CD4-positive, alpha-beta T cell (primary cell): ENCODE results near the gene HTR4. TPM values are rescaled to one million over a fixed set of nuclear protein-coding genes. Genes with fewer than 3 reads are reported as not detected.

Experiments used
- ATAC-seq: fragments of 200-7000 bp; cut with Tn5 transposase; one replicate; pipeline ENCODE4 v1.10.0; 2022; ENCODE audit warnings: mild to moderate bottlenecking; ENCODE audit not compliant: poor library complexity
- CTCF ChIA-PET: fragments of 350-600 bp; sonication (Branson Sonifier 250); formaldehyde crosslinking; loops from one replicate; lab custom pipeline; 2021; ENCODE audit warnings: antibody characterized with exemption, inconsistent platforms; lab: Charles Lee
- POLR2A ChIA-PET: fragments of 350-600 bp; sonication (Branson Sonifier 250); formaldehyde crosslinking; loops from one replicate; lab custom pipeline; 2021; ENCODE audit warnings: antibody characterized with exemption, inconsistent platforms; lab: Charles Lee
- DNase-seq, 14 experiments: peaks; one replicate each; pipeline ENCODE4 v3.0.0-alpha.2; 2013 to 2020; ENCODE audit warnings: mixed read lengths in 2 of 14
- H3K27ac ChIP-seq, 2 donors: one replicate each; pipeline versions ENCODE4 v1.5.1 to v1.7.0; 2013; ENCODE audit warnings: low read length in 2 of 2, low read depth in 1 of 2, mild to moderate bottlenecking in 1 of 2
- H3K27me3 ChIP-seq, 2 experiments: 1 replicate in 1 of 2; 2 replicates in 1 of 2; pipeline versions ENCODE4 v1.6.1 to v1.7.0; 2013; ENCODE audit warnings: low read length in 2 of 2, control low read depth in 1 of 2, mild to moderate bottlenecking in 1 of 2, moderate library complexity in 1 of 2; ENCODE audit not compliant: insufficient read depth in 2 of 2, control insufficient read depth in 1 of 2
- H3K36me3 ChIP-seq: one replicate; pipeline ENCODE4 v1.6.1; 2013; ENCODE audit warnings: low read length, control low read depth; ENCODE audit not compliant: insufficient read depth
- H3K4me1 ChIP-seq: one replicate; pipeline ENCODE4 v1.6.1; 2013; ENCODE audit warnings: low read length, control low read depth; ENCODE audit not compliant: insufficient read depth
- H3K4me3 ChIP-seq: one replicate; pipeline ENCODE4 v1.5.1; 2013; ENCODE audit warnings: mild to moderate bottlenecking, low read length, moderate library complexity
- H3K9me3 ChIP-seq, 2 experiments: 1 replicate in 1 of 2; 2 replicates in 1 of 2; pipeline versions ENCODE4 v1.6.1 to v1.7.0; 2013; ENCODE audit warnings: low read length in 2 of 2, mild to moderate bottlenecking in 2 of 2, control low read depth in 1 of 2, moderate library complexity in 1 of 2; ENCODE audit not compliant: control insufficient read depth in 1 of 2, insufficient read depth in 1 of 2
- H3K27ac Mint-ChIP-seq: one replicate; pipeline ENCODE4 v1.8.0; 2020; ENCODE audit warnings: mixed read lengths
- H3K27me3 Mint-ChIP-seq: one replicate; pipeline ENCODE4 v1.8.0; 2021; ENCODE audit warnings: mixed read lengths
- H3K36me3 Mint-ChIP-seq: one replicate; pipeline ENCODE4 v1.8.0; 2021; ENCODE audit warnings: low read depth, mixed read lengths
- H3K4me1 Mint-ChIP-seq: one replicate; pipeline ENCODE4 v1.8.0; 2021; ENCODE audit warnings: low read depth, mixed read lengths
- H3K4me3 Mint-ChIP-seq: one replicate; pipeline ENCODE4 v1.8.0; 2020; ENCODE audit warnings: mild to moderate bottlenecking, mixed read lengths
- H3K9me3 Mint-ChIP-seq: one replicate; pipeline ENCODE4 v1.8.0; 2020; ENCODE audit warnings: mixed read lengths
- CTCF ChIP-seq: fragments of 200-600 bp; IDR thresholded peaks from one replicate; pipeline ENCODE4 v1.8.0; 2022; ENCODE audit warnings: antibody characterized with exemption, mild to moderate bottlenecking
- intact Hi-C, 2 experiments: fragments of 100-400 bp; cut with DNase I in 1 of 2; cut with micrococcal nuclease in 1 of 2; formaldehyde crosslinking; loops; one replicate each; pipeline versions ENCODE4 v1.15.1 to v1.9.0; 2023 to 2025; cut with DNase I, micrococcal nuclease
- total RNA-seq, 174 experiments: library from RNA in 2 of 174; stranded (reverse) in 2 of 174; gene quantifications; one replicate each; pipeline ENCODE4 v1.2.3 and lab custom pipeline; 2021 to 2026

Gene HTR4
- total RNA-seq, 2 experiments from 2014 or later: not detected

- H3K4me3 ChIP-seq: no peak overlapping the region
- intact Hi-C loops: no loop called here
- DNase-seq (no peak), ATAC-seq (no peak)
- no peak for TF ChIP-seq CTCF
- Mint-ChIP-seq H3K4me3 (no peak overlapping the region), H3K27me3 (no peaks in the 10 kb centered on the region), H3K4me1 (no peaks in the 10 kb centered on the region), H3K9me3 (no peaks in the 10 kb centered on the region), H3K36me3 (no peaks in the 10 kb centered on the region), H3K27ac (no peak overlapping the region)
- no peaks in the 10 kb centered on the region for H3K27me3 ChIP-seq
- H3K36me3 ChIP-seq: no peaks in the 10 kb centered on the region
- H3K9me3 ChIP-seq: no peaks in the 10 kb centered on the region
- no peaks in the 10 kb centered on the region for H3K4me1 ChIP-seq
- ChIA-PET CTCF (no interaction called here), POLR2A (no interaction called here)
- H3K27ac ChIP-seq: no peak overlapping the region
Observed at GRCh38 chr5:148606296-148606695, 48.0 kb downstream of the HTR4 start.

GRCh38 chr5:148599187-148599586 lies 55.1 kb downstream of the HTR4 start:
- no peaks in the 10 kb centered on the region for H3K4me1 ChIP-seq
- H3K4me3 ChIP-seq: no peak overlapping the region
- ATAC-seq: no peak
- H3K36me3 Mint-ChIP-seq: no peaks in the 10 kb centered on the region
- H3K4me1 Mint-ChIP-seq: no peaks in the 10 kb centered on the region
- no peak for DNase-seq
- peaks cover 8% of the 10 kb centered on the region for H3K9me3 Mint-ChIP-seq
- H3K27ac ChIP-seq: no peak overlapping the region
- TF ChIP-seq CTCF: no peak
- intact Hi-C loops: no loop called here
- no peaks in the 10 kb centered on the region for H3K9me3 ChIP-seq
- no peaks in the 10 kb centered on the region for H3K36me3 ChIP-seq
- peaks cover 10% of the 10 kb centered on the region for H3K27me3 Mint-ChIP-seq
- H3K27ac Mint-ChIP-seq: no peak overlapping the region
- H3K27me3 ChIP-seq: no peaks in the 10 kb centered on the region
- CTCF ChIA-PET: no interaction called here
- POLR2A ChIA-PET: no interaction called here
- no peak overlapping the region for H3K4me3 Mint-ChIP-seq

DNA sequence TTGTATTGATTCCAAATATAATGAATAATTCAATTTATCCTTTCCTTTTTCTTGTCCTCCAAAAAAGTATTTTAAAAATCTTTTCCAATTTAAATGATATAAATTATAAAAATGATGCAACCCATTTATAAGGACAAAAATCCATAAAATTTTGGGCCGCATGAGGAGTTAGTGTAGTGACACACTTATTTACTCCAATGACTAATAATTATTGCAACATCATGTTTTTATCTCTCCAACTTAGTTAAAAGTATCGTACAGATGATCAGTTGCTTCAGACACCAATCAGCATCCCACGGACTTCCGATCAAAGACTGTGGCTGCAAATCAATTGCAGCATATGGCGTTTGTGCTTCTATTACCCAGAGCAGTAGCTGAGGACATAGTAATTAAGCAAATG lies 58.6 kb downstream of the HTR4 start:
- Histone ChIP-seq H3K36me3 (no peaks in the 10 kb centered on the region), H3K9me3 (no peaks in the 10 kb centered on the region), H3K4me1 (no peaks in the 10 kb centered on the region), H3K27me3 (no peaks in the 10 kb centered on the region), H3K27ac (no peak overlapping the region), H3K4me3 (no peak overlapping the region)
- no peak overlapping the region for H3K4me3 Mint-ChIP-seq
- TF ChIP-seq CTCF: no peak
- no peaks in the 10 kb centered on the region for H3K36me3 Mint-ChIP-seq
- no peak for DNase-seq
- ChIA-PET POLR2A (no interaction called here), CTCF (no interaction called here)
- H3K9me3 Mint-ChIP-seq: peaks cover 8% of the 10 kb centered on the region
- no peak for ATAC-seq
- intact Hi-C loops: no loop called here
- H3K4me1 Mint-ChIP-seq: no peaks in the 10 kb centered on the region
- no peak overlapping the region for H3K27ac Mint-ChIP-seq
- peaks cover 16% of the 10 kb centered on the region for H3K27me3 Mint-ChIP-seq
